GM23338 (cell line): ENCODE data around the gene UBASH3B. TPM values are rescaled to one million over a fixed set of nuclear protein-coding genes. Genes with fewer than 3 reads are reported as not detected.

Experiments used
- ATAC-seq: fragments of 200-7000 bp; cut with Tn5 transposase; 3 replicates; pipeline ENCODE4 v1.9.1; 2020
- DNase-seq: peaks from one replicate; pipeline ENCODE4 v3.0.0-alpha.2; 2015; ENCODE audit warnings: low spot score
- H2AFZ ChIP-seq: fragments of 200-600 bp; sonication (generic); 2 replicates; pipeline ENCODE4 v1.8.0; 2016; ENCODE audit warnings: antibody characterized with exemption, mild to moderate bottlenecking, moderate library complexity
- H3F3A ChIP-seq: fragments of 200-600 bp; sonication (generic); replicated peaks from 2 replicates; pipeline ENCODE4 v1.8.0; 2017; ENCODE audit warnings: antibody characterized with exemption, mixed run types, low read depth
- H3K27ac ChIP-seq: fragments of 200-600 bp; sonication (generic); 2 replicates; pipeline ENCODE4 v1.6.1; 2016; ENCODE audit warnings: low read depth
- H3K27me3 ChIP-seq: fragments of 200-600 bp; sonication (generic); 2 replicates; pipeline ENCODE4 v1.8.0; 2016; ENCODE audit warnings: mild to moderate bottlenecking, mixed run types, moderate library complexity; ENCODE audit not compliant: insufficient read depth
- H3K36me3 ChIP-seq: fragments of 200-600 bp; sonication (generic); 2 replicates; pipeline ENCODE4 v1.8.0; 2016; ENCODE audit warnings: mild to moderate bottlenecking; ENCODE audit not compliant: insufficient read depth
- H3K4me1 ChIP-seq: fragments of 200-600 bp; sonication (generic); 2 replicates; pipeline ENCODE4 v1.8.0; 2016; ENCODE audit warnings: mild to moderate bottlenecking, moderate library complexity; ENCODE audit not compliant: insufficient read depth
- H3K4me2 ChIP-seq: fragments of 200-600 bp; sonication (generic); 2 replicates; pipeline ENCODE4 v1.7.1; 2017; ENCODE audit warnings: mixed run types
- H3K4me3 ChIP-seq: fragments of 200-600 bp; sonication (generic); 2 replicates; pipeline ENCODE4 v1.6.1; 2016; ENCODE audit warnings: mixed run types
- H3K79me2 ChIP-seq: fragments of 200-600 bp; sonication (generic); replicated peaks from 2 replicates; pipeline ENCODE4 v1.8.0; 2017; ENCODE audit warnings: mild to moderate bottlenecking; ENCODE audit not compliant: insufficient read depth
- H3K9me2 ChIP-seq: fragments of 200-600 bp; sonication (generic); 2 replicates; pipeline ENCODE4 v1.8.0; 2017; ENCODE audit not compliant: insufficient read depth
- H4K20me1 ChIP-seq: fragments of 200-600 bp; sonication (generic); replicated peaks from 2 replicates; pipeline ENCODE4 v1.8.0; 2017; ENCODE audit warnings: mild to moderate bottlenecking; ENCODE audit not compliant: insufficient read depth
- H3K27ac Mint-ChIP-seq: 2 replicates; pipeline ENCODE4 v1.8.0; 2020; ENCODE audit warnings: inconsistent platforms, mild to moderate bottlenecking, moderate library complexity, mixed read lengths
- H3K27me3 Mint-ChIP-seq: 3 replicates; pipeline ENCODE4 v1.8.0; 2022; ENCODE audit warnings: low read depth, mild to moderate bottlenecking, moderate library complexity, mixed read lengths, inconsistent platforms; ENCODE audit not compliant: insufficient read depth, poor library complexity
- H3K36me3 Mint-ChIP-seq: 3 replicates; pipeline ENCODE4 v1.8.0; 2021; ENCODE audit warnings: low read depth, mild to moderate bottlenecking, inconsistent platforms, moderate library complexity, mixed read lengths
- H3K4me1 Mint-ChIP-seq: 3 replicates; pipeline ENCODE4 v1.8.0; 2020; ENCODE audit warnings: mild to moderate bottlenecking, inconsistent platforms, mixed read lengths
- H3K4me3 Mint-ChIP-seq: 3 replicates; pipeline ENCODE4 v1.8.0; 2021; ENCODE audit warnings: moderate library complexity, mild to moderate bottlenecking, inconsistent platforms, mixed read lengths
- H3K9me3 Mint-ChIP-seq: 3 replicates; pipeline ENCODE4 v1.8.0; 2020; ENCODE audit warnings: moderate library complexity, mild to moderate bottlenecking, inconsistent platforms, mixed read lengths
- CREB1 ChIP-seq: fragments of 250-450 bp; sonication (Bioruptor Pico); IDR thresholded peaks from 2 replicates; pipeline ENCODE4 v1.5.0; 2020; ENCODE audit warnings: low read depth, mild to moderate bottlenecking, moderate library complexity
- CTCF ChIP-seq, 2 experiments: fragments of 200-600 bp in 1 of 2; sonication (generic) in 1 of 2; conservative IDR thresholded peaks; 2 replicates each; pipeline versions ENCODE4 v1.5.1 to v1.6.1; 2016 to 2017; ENCODE audit warnings: antibody characterized with exemption in 2 of 2, low read depth in 2 of 2, mild to moderate bottlenecking in 2 of 2, moderate library complexity in 1 of 2
- ETS1 ChIP-seq: IDR thresholded peaks from 2 replicates; pipeline ENCODE4 v1.6.1; 2016; ENCODE audit warnings: antibody characterized with exemption
- JUNB ChIP-seq: IDR thresholded peaks from one replicate; pipeline ENCODE4 v1.6.1; 2016; ENCODE audit warnings: antibody characterized with exemption; ENCODE audit not compliant: unreplicated experiment
- NANOG ChIP-seq: IDR thresholded peaks from 2 replicates; pipeline ENCODE4 v1.6.1; 2016; ENCODE audit warnings: antibody characterized with exemption, borderline replicate concordance
- STAT1 ChIP-seq: IDR thresholded peaks from one replicate; pipeline ENCODE4 v1.6.1; 2016; ENCODE audit warnings: antibody characterized with exemption; ENCODE audit not compliant: unreplicated experiment
- polyA plus RNA-seq: library from polyadenylated mRNA; unstranded; fragments of >200 nt; fragmentation: Nextera tagmentation; extraction: Ambion mirVana; gene quantifications from 2 replicates; pipeline ENCODE4 v1.2.1, GENCODE V29; 2016
- total RNA-seq: library from RNA; depleted of rRNA; stranded (reverse); fragments of >200 nt; shearing (Covaris generic); gene quantifications from 2 replicates; pipeline ENCODE4 v1.2.3, GENCODE V29; 2014

The UBASH3B gene
- total and polyA plus RNA-seq, 2 experiments from 2014 or later = 2.1 to 12.0 TPM

- no peaks in the 10 kb centered on the region for H3F3A ChIP-seq
- H3K27me3 Mint-ChIP-seq = no peaks in the 10 kb centered on the region
- H2AFZ ChIP-seq = no peak overlapping the region
- no peaks in the 10 kb centered on the region for H3K36me3 Mint-ChIP-seq
- no peaks in the 10 kb centered on the region for H3K79me2 ChIP-seq
- no peak overlapping the region for H3K4me3 Mint-ChIP-seq
- no peaks in the 10 kb centered on the region for H3K27me3 ChIP-seq
- H3K4me2 ChIP-seq = no peak overlapping the region
- ATAC-seq = no peak
- H3K36me3 ChIP-seq = no peaks in the 10 kb centered on the region
- DNase-seq = no peak
- H3K27ac ChIP-seq = no peak overlapping the region
- H3K9me2 ChIP-seq = peaks cover 1% of the 10 kb centered on the region; the same call in 1 of the 2 replicates
- H3K4me1 ChIP-seq = peaks cover 18% of the 10 kb centered on the region; the same call in 1 of the 2 replicates
- no peaks in the 10 kb centered on the region for H4K20me1 ChIP-seq
- H3K9me3 Mint-ChIP-seq = no peaks in the 10 kb centered on the region
- H3K27ac Mint-ChIP-seq = no peak overlapping the region
- no peak overlapping the region for H3K4me3 ChIP-seq
- H3K4me1 Mint-ChIP-seq = peaks cover 22% of the 10 kb centered on the region
- TF ChIP-seq NANOG (no peak), CTCF (conservative IDR thresholded peaks at IDR 0.05; ENCODE audit: low read depth in 2 of 2) (no peak), CREB1 (no peak)
Observed at GRCh38 chr11:122847466-122847865, 191.9 kb downstream of the UBASH3B start.

GRCh38 chr11:122848186-122848585 is 192.7 kb downstream of the UBASH3B start:
- Mint-ChIP-seq H3K27me3 (no peaks in the 10 kb centered on the region), H3K36me3 (no peaks in the 10 kb centered on the region), H3K9me3 (no peaks in the 10 kb centered on the region), H3K4me3 (no peak overlapping the region), H3K4me1 (peaks cover 22% of the 10 kb centered on the region), H3K27ac (no peak overlapping the region)
- no peak overlapping the region for H2AFZ ChIP-seq
- H3K4me3 ChIP-seq = no peak overlapping the region
- H3K4me2 ChIP-seq = no peak overlapping the region
- H3K27me3 ChIP-seq = no peaks in the 10 kb centered on the region
- H3K27ac ChIP-seq = no peak overlapping the region
- ATAC-seq (no peak), DNase-seq (no peak)
- H3K4me1 ChIP-seq = peaks cover 18% of the 10 kb centered on the region; the same call in 1 of the 2 replicates
- H3K9me2 ChIP-seq = no peaks in the 10 kb centered on the region; the same call in 1 of the 2 replicates
- H3F3A ChIP-seq = no peaks in the 10 kb centered on the region
- TF ChIP-seq STAT1 (no peak), ETS1 (no peak)
- H4K20me1 ChIP-seq = no peaks in the 10 kb centered on the region
- H3K36me3 ChIP-seq = no peaks in the 10 kb centered on the region
- H3K79me2 ChIP-seq = no peaks in the 10 kb centered on the region

- H3K4me2 ChIP-seq = no peak overlapping the region
- no peaks in the 10 kb centered on the region for H3K36me3 ChIP-seq
- ATAC-seq (peak; percentile 47), DNase-seq (peak; percentile 24)
- no peak overlapping the region for H3K27ac ChIP-seq
- H3K27me3 ChIP-seq = no peaks in the 10 kb centered on the region
- H3K27me3 Mint-ChIP-seq = peaks cover 3% of the 10 kb centered on the region
- no peaks in the 10 kb centered on the region for H3K79me2 ChIP-seq
- H3K36me3 Mint-ChIP-seq = no peaks in the 10 kb centered on the region
- H3K4me3 Mint-ChIP-seq = no peak overlapping the region
- H2AFZ ChIP-seq = peak overlapping the region; percentile 73
- no peaks in the 10 kb centered on the region for H3K9me3 Mint-ChIP-seq
- TF ChIP-seq CTCF (conservative IDR thresholded peaks at IDR 0.05; ENCODE audit: low read depth in 2 of 2) = peak in 1 of 2 experiments; percentile 21; a peak in 2 of 4 replicates
- no peak for TF ChIP-seq JUNB
- no peaks in the 10 kb centered on the region for H3F3A ChIP-seq
- H3K4me3 ChIP-seq = no peak overlapping the region
- no peaks in the 10 kb centered on the region for H3K9me2 ChIP-seq
- H4K20me1 ChIP-seq = no peaks in the 10 kb centered on the region
- no peak overlapping the region for H3K27ac Mint-ChIP-seq
- peaks cover 18% of the 10 kb centered on the region; the same call in 1 of the 2 replicates for H3K4me1 ChIP-seq
- H3K4me1 Mint-ChIP-seq = peaks cover 22% of the 10 kb centered on the region
Observed at GRCh38 chr11:122850076-122850631, 194.6 kb downstream of the UBASH3B start.
